NCI-H1092 (cell line): Measurements from ENCODE around the gene SNRPA.
A peak's percentile ranks its signal among the peaks of the same experiment; 100 is the strongest.
"Not testable (repeated sequence)": the region's sequence is repeated elsewhere in the genome, so short reads cannot be mapped to it uniquely, and the experiment has no call there.

Experiments used
- DNase-seq: peaks from one replicate; lab custom pipeline; 2025; lab: John Stamatoyannopoulos, UW

SNRPA gene

GRCh38 chr19:40745402-40745780, 5.6 kb upstream of the SNRPA start:
- DNase-seq = no peak

GRCh38 chr19:40747536-40747935, 3.5 kb upstream of the SNRPA start:
- no peak for DNase-seq

- peak; percentile 99 for DNase-seq
These were observed 737 bp upstream of the SNRPA start, which contains the start of gene ACTMAP for GRCh38 chr19:40750058-40750873. Gene ACTMAP, minus strand, starts transcription at chr19:40750477. Its CDS starts 674 bp downstream, at chr19:40749803.

GRCh38 chr19:40752257-40752781, 1.3 kb downstream of the SNRPA start:
- no peak for DNase-seq

- DNase-seq = no peak
These were observed 3.7 kb downstream of the SNRPA start for GRCh38 chr19:40754611-40755247.

GRCh38 chr19:40755248-40755624, 4.2 kb downstream of the SNRPA start:
- no peak for DNase-seq

- DNase-seq = no peak
These were observed 4.8 kb downstream of the SNRPA start for GRCh38 chr19:40755791-40756190.

GRCh38 chr19:40756502-40757110, 5.6 kb downstream of the SNRPA start:
- no peak for DNase-seq

GRCh38 chr19:40758491-40758890, 7.5 kb downstream of the SNRPA start:
- DNase-seq = no peak

- no peak for DNase-seq
These were observed 8.3 kb downstream of the SNRPA start for GRCh38 chr19:40759352-40759751.

GRCh38 chr19:40762754-40763470, 11.9 kb downstream of the SNRPA start:
- no peak for DNase-seq

- DNase-seq = no peak
These were observed 12.5 kb downstream of the SNRPA start for GRCh38 chr19:40763526-40763925.

- DNase-seq = no peak
These were observed 13.0 kb downstream of the SNRPA start for GRCh38 chr19:40763963-40764362.

GRCh38 chr19:40766385-40766784, 15.4 kb downstream of the SNRPA start:
- DNase-seq = not testable (repeated sequence)

- DNase-seq = no peak
These were observed 17.9 kb downstream of the SNRPA start for GRCh38 chr19:40768869-40769268.

- not testable (repeated sequence) for DNase-seq
These were observed 20.3 kb downstream of the SNRPA start for GRCh38 chr19:40771101-40771862.

- DNase-seq = no peak
These were observed 24.1 kb downstream of the SNRPA start, which contains the start of gene MIA for GRCh38 chr19:40774916-40775631. Gene MIA, plus strand, starts transcription at chr19:40775521. Its CDS starts 22 bp downstream, at chr19:40775543.

GRCh38 chr19:40775632-40776022, 24.6 kb downstream of the SNRPA start:
- no peak for DNase-seq

GRCh38 chr19:40776364-40776763, 25.4 kb downstream of the SNRPA start:
- DNase-seq = no peak

GRCh38 chr19:40776932-40777644, 26.1 kb downstream of the SNRPA start:
- peak; percentile 84 for DNase-seq
